Esophagus squamous epithelium (tissue), 5 donors: ENCODE data around the gene TMEM26. TPM values are rescaled to one million over a fixed set of nuclear protein-coding genes. Genes with fewer than 3 reads are reported as not detected.

Source experiments
- DNase-seq: peaks from one replicate; lab custom pipeline; 2025; lab: John Stamatoyannopoulos, UW
- H3K27ac ChIP-seq, 4 donors: fragments of 200-600 bp; sonication (generic); one replicate each; pipeline ENCODE4 v1.5.1; 2016 to 2019; ENCODE audit warnings: mild to moderate bottlenecking in 1 of 4
- H3K27me3 ChIP-seq, 4 donors: fragments of 200-600 bp; sonication (generic); 1 replicate in 3 of 4; 2 replicates in 1 of 4; pipeline versions ENCODE4 v1.5.1 to v1.6.0; 2017 to 2021; ENCODE audit warnings: antibody characterized with exemption in 1 of 4
- H3K36me3 ChIP-seq, 3 donors: fragments of 200-600 bp; sonication (generic); one replicate each; pipeline ENCODE4 v1.5.1; 2016 to 2019
- H3K4me1 ChIP-seq, 3 donors: fragments of 200-600 bp; sonication (generic); one replicate each; pipeline ENCODE4 v1.5.1; 2017 to 2019
- H3K4me3 ChIP-seq, 4 donors: fragments of 200-600 bp; sonication (generic); 1 replicate in 3 of 4; 2 replicates in 1 of 4; pipeline ENCODE4 v1.5.1; 2016 to 2019; ENCODE audit warnings: mild to moderate bottlenecking in 2 of 4, moderate library complexity in 1 of 4
- H3K9me3 ChIP-seq, 3 donors: fragments of 200-600 bp; sonication (generic); one replicate each; pipeline ENCODE4 v1.5.1; 2016 to 2019
- POLR2A ChIP-seq, 4 donors: fragments of 450-650 bp; IDR thresholded peaks; one replicate each; pipeline ENCODE4 v1.6.1; 2017; ENCODE audit warnings: antibody characterized with exemption in 4 of 4, mild to moderate bottlenecking in 4 of 4, moderate library complexity in 3 of 4
- WGBS, 2 donors: methylation state at CpG; one replicate each; pipeline ENCODE4 v1.1.5; 2018; 5-methylcytosine and 5-hydroxymethylcytosine counted together
- intact Hi-C: fragments of 100-400 bp; cut with DNase I; formaldehyde crosslinking; loops from one replicate; pipeline ENCODE4 v1.15.0; 2022
- total RNA-seq, 4 donors: library from RNA; depleted of rRNA; stranded (reverse); fragments of >200 nt; gene quantifications; one replicate each; pipeline ENCODE4 v1.1.0, GENCODE V29; 2016
- TF ChIP-seq, protein P1 (sequence below), 6 experiments: fragments of 450-650 bp in 4 of 6; fragments of 200-600 bp in 2 of 6; sonication (generic) in 2 of 6; IDR thresholded peaks; one replicate each; pipeline ENCODE4 v1.5.1; 2016 to 2019; ENCODE audit warnings: antibody characterized with exemption in 6 of 6, mild to moderate bottlenecking in 4 of 6, moderate library complexity in 4 of 6
- donor health status: DM: yes; HTN: yes; CAD: no.

Gene TMEM26
- total RNA-seq, 4 donors from 2014 or later: 0.09 to 0.38 (median 0.09) TPM; not detected in 1

DNA sequence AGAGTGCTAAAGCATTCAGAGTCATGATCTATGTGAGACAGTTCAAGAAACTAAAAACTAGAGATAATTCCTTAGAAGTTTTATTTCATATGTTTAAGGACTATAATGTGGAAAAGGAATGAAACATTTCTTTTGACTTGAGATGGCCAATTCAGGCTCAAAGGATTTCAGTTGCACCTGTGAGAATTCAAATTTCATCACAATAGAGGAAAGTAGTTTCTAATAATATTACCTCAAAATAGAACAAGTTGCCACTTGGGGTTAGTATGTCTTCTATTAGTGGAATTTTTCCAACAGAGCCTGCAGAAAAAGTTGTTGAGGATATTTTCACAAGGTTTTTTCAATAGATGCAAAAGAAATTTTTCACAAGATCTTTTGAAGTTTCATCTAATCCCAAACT, 37.4 kb downstream of the TMEM26 start:
- DNase-seq: no peak
- no peak for TF ChIP-seq POLR2A (IDR thresholded peaks at IDR 0.05)
- TF ChIP-seq, protein P1, sequence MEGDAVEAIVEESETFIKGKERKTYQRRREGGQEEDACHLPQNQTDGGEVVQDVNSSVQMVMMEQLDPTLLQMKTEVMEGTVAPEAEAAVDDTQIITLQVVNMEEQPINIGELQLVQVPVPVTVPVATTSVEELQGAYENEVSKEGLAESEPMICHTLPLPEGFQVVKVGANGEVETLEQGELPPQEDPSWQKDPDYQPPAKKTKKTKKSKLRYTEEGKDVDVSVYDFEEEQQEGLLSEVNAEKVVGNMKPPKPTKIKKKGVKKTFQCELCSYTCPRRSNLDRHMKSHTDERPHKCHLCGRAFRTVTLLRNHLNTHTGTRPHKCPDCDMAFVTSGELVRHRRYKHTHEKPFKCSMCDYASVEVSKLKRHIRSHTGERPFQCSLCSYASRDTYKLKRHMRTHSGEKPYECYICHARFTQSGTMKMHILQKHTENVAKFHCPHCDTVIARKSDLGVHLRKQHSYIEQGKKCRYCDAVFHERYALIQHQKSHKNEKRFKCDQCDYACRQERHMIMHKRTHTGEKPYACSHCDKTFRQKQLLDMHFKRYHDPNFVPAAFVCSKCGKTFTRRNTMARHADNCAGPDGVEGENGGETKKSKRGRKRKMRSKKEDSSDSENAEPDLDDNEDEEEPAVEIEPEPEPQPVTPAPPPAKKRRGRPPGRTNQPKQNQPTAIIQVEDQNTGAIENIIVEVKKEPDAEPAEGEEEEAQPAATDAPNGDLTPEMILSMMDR (IDR thresholded peaks at IDR 0.05): no peak
- intact Hi-C loops: no loop called here

DNA sequence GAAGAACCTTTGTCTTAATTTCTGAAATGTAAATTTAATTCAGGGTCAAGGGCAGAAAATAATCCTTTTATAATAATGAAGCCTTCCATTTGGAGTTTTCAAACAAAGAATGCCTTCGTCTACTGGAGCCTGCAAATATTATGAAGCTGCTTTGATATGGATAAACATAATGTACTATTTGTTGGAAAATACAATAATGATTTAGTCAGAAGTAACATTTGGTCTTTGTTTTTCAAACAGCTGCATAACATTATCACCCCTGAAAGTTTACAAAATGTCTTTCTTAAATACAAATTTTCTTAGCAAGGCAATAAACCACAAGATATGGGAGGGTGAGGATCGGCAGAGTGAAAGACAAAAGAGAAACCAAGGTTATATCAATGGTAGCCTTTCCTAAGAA, 41.5 kb downstream of the TMEM26 start:
- Histone ChIP-seq H3K27me3 (no peaks in the 10 kb centered on the region), H3K4me3 (no peak overlapping the region), H3K4me1 (peaks cover 0 to 9% (median 0%) of the 10 kb centered on the region in 3 donors), H3K9me3 (no peaks in the 10 kb centered on the region), H3K36me3 (no peaks in the 10 kb centered on the region), H3K27ac (no peak overlapping the region)
- 49 to 66% methylated on average over 2 of the region's 2 CpGs for WGBS, 2 donors
- intact Hi-C loops: no loop called here
- TF ChIP-seq, protein P1 (IDR thresholded peaks at IDR 0.05): no peak
- TF ChIP-seq POLR2A (IDR thresholded peaks at IDR 0.05): no peak
- DNase-seq: no peak

More for the DNA sequence above, 37.4 kb downstream of the TMEM26 start:
- Histone ChIP-seq H3K27me3 (no peaks in the 10 kb centered on the region), H3K4me3 (no peak overlapping the region), H3K27ac (no peak overlapping the region), H3K4me1 (no peaks in the 10 kb centered on the region), H3K9me3 (no peaks in the 10 kb centered on the region), H3K36me3 (no peaks in the 10 kb centered on the region)

DNA sequence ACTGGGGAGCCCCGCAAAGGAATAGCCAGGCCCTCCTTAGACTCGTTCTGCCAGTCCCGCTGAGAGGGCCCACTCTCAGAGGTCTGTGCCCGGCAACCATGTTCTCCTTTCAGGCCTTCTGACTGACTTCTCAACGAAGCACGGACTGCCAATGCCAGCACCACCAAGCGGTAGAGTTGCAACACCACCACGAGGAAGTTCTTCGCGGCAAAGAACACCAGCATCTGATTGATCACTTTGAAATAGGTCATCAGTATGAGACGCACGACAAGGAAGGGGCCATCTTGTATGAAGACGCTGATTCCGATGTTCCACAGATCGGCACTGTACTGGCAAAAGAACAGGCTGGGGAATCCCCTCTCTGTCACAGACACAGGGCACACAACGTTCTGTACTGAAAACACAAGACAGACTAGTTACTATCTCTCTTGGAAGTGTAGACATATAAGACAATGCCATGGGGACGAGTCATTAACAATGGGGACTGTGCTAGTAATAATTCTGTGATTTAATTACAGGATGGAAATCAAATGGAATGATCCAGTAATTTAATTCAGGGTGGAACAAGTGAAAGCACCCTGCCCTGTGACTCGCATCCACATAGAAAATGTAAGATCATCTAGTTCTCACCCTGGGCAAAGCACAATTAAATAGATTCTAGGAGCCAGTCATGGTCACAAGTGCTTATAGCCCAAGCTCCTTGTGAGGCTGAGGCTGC, 42.7 kb downstream of the TMEM26 start:
- DNase-seq: no peak
- no peaks in the 10 kb centered on the region for H3K9me3 ChIP-seq
- no peaks in the 10 kb centered on the region for H3K36me3 ChIP-seq
- no peak for TF ChIP-seq POLR2A (IDR thresholded peaks at IDR 0.05)
- TF ChIP-seq, protein P1 (IDR thresholded peaks at IDR 0.05): no peak
- WGBS, 2 donors: 85 to 87% methylated on average over 10 to 17 of the region's 18 CpGs
- H3K4me1 ChIP-seq: peaks cover 0 to 9% (median 0%) of the 10 kb centered on the region in 3 donors
- intact Hi-C loops: no loop called here
- H3K27me3 ChIP-seq: no peaks in the 10 kb centered on the region
- no peak overlapping the region for H3K4me3 ChIP-seq
- no peak overlapping the region for H3K27ac ChIP-seq

DNA sequence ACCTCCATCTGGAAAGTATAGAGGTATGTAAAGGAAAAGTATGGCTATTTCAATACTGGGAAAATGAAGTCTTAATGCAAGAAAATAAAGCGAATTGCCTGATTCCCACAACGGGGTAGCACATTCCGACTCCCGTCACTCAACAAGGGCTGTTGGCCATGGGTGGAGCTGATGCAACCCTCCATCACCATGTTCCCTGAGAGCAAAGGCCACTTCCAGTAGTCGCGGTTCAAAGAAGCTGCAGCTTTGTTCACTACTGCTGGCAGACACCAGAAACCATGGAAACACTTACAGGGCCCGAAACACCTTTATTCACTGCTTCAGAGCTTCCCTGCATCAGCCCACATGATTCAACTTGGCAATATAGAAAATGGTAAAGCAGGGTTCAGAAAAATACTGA, 44.0 kb downstream of the TMEM26 start:
- Histone ChIP-seq H3K4me1 (peaks cover 0 to 9% (median 0%) of the 10 kb centered on the region in 3 donors), H3K27ac (no peak overlapping the region), H3K36me3 (no peaks in the 10 kb centered on the region), H3K27me3 (no peaks in the 10 kb centered on the region), H3K4me3 (no peak overlapping the region), H3K9me3 (no peaks in the 10 kb centered on the region)
- TF ChIP-seq POLR2A (IDR thresholded peaks at IDR 0.05): no peak
- TF ChIP-seq, protein P1 (IDR thresholded peaks at IDR 0.05): no peak
- intact Hi-C loops: no loop called here
- WGBS, 2 donors: 87 to 89% methylated on average over 7 of the region's 7 CpGs
- no peak for DNase-seq

DNA sequence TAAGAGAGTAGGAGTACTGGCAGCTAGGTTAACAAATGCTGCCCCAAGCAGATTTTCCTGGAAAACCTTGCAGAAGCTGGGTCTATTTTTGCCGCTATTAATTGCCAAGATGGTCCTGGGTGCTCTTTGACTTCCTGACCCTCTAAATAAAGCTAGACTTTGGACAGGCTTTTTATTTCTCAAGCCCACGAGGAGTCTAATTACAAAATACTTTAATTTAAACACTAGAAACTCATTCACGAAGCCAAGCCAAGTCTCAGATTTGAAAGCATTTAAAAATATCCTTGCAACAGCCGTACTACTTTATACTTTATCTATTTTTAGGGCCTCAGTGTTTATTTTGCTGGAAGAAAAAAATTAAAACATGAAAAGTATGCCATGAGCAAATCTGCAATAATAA, 45.1 kb downstream of the TMEM26 start:
- DNase-seq: no peak
- H3K4me3 ChIP-seq: no peak overlapping the region
- H3K9me3 ChIP-seq: no peaks in the 10 kb centered on the region
- no peaks in the 10 kb centered on the region for H3K27me3 ChIP-seq
- H3K4me1 ChIP-seq: peaks cover 0 to 9% (median 0%) of the 10 kb centered on the region in 3 donors
- TF ChIP-seq, protein P1 (IDR thresholded peaks at IDR 0.05): no peak
- no peak for TF ChIP-seq POLR2A (IDR thresholded peaks at IDR 0.05)
- no peaks in the 10 kb centered on the region for H3K36me3 ChIP-seq
- WGBS, 2 donors: 46 to 51% methylated on average over 4 of the region's 4 CpGs
- intact Hi-C loops: no loop called here
- H3K27ac ChIP-seq: no peak overlapping the region
